ENCODE measurements around the gene DNAJC30. TPM values are rescaled to one million over a fixed set of nuclear protein-coding genes. Genes with fewer than 3 reads are reported as not detected.

DNAJC30 gene
- total RNA-seq, 2 donors from 2014 or later, result 10.6 to 11.5 TPM

DNA sequence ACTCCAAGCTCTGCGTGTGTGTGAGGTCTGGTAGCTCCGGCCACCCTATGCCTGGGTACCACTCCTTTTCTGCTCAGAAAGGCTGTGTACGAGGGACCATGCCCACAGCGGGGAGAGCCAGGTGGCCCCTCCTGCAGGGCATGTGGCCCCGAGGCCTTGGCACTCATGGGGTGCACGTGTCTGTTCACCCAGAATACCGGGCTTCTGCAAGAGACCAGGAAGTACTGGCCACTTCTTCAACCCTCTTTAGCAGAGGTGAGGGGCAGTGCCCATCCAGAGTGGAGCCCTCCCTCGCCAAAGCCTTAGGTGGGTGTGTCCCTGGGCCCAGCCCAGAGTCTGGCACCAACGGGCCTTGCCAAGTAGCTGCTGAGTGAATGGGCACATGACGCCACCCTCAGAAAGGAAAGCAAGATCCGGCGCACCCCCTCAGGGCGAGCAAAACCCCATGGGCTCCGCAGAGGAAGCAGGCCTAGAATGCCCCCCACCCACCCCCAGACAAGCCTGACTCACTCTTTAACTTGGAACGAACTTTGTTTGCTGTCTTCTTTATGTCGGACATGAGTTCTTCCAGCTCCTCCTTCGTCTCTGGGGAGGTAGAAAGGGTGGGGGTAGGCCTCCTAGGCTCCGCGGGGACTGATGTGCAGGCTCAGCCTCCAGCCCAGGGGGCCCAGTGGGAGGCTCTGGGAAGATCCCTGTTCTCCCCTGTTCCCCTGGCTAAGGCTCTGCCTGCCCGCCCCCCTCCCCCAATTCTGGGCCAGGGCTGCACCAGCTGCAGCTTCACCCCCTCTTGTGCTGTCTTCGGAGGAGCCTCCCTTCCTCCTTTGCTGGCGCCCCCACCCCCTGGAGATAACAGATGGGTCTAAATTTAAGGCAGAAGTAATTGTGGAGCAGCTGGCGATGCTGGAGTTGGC is 21.6 kb upstream of the DNAJC30 start:
- H3K4me3 Mint-ChIP-seq, result no peak overlapping the region
- H3K27ac Mint-ChIP-seq, result no peak overlapping the region
- H3K36me3 Mint-ChIP-seq (ENCODE audit: low read depth), result no peaks in the 10 kb centered on the region
- H3K27me3 Mint-ChIP-seq, result no peaks in the 10 kb centered on the region
- ATAC-seq (no peak), DNase-seq (no peak)
- peaks cover 17% of the 10 kb centered on the region for H3K4me1 Mint-ChIP-seq
- no peaks in the 10 kb centered on the region for H3K9me3 ChIP-seq (ENCODE audit: control insufficient read depth, low read length, poor library complexity, severe bottlenecking)

DNA sequence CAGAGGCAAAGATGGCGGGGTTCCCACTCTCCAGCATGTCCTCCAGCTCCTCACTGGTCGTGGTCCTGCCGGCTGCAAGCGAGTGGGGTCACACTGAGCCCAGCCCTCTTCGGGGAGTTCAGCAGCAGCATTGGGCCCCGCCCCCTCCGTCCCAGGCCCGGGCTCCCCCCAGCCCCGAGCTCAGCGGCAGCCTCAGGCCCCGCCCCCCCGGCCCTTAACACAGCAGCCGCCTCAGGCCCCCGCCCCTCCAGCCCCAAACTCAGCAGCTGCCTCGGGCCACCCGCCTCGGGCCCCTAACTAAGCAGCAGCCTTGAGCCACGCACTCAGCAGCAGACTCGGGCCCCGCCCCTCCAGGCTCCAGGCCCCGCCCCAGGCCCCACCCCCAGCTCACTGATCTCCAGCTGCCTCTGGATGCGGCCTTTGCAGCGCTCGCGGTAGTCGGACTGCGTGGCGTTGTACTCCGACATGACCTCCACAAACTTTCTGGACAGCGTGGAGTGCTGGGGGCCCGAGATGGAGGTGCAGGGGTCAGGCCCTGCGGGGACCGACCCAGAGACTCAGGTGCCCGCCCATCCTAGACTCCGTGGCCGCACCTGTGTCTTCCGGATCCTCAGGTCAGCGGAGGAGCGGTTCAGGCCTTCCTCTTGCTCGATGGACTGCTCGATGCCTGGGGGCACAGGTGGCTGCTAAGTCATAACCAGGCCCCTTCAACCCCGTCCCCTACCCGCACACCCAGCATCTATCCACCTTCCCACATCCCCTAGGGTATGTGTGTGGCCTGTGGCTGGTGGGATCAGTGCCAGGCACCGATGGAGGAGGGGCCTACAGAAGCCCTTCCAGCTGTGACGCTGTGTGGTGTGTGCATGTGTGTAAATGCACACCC is 20.7 kb upstream of the DNAJC30 start:
- peak overlapping the region; percentile 50 for H3K4me3 Mint-ChIP-seq
- DNase-seq, result peak in 1 of 3 donors; percentile 33
- H3K4me1 Mint-ChIP-seq, result peaks cover 17% of the 10 kb centered on the region
- no peak overlapping the region for H3K27ac Mint-ChIP-seq
- H3K27me3 Mint-ChIP-seq, result no peaks in the 10 kb centered on the region
- no peaks in the 10 kb centered on the region for H3K36me3 Mint-ChIP-seq (ENCODE audit: low read depth)
- no peaks in the 10 kb centered on the region for H3K9me3 ChIP-seq (ENCODE audit: control insufficient read depth, low read length, poor library complexity, severe bottlenecking)
- peak; percentile 58 for ATAC-seq

DNA sequence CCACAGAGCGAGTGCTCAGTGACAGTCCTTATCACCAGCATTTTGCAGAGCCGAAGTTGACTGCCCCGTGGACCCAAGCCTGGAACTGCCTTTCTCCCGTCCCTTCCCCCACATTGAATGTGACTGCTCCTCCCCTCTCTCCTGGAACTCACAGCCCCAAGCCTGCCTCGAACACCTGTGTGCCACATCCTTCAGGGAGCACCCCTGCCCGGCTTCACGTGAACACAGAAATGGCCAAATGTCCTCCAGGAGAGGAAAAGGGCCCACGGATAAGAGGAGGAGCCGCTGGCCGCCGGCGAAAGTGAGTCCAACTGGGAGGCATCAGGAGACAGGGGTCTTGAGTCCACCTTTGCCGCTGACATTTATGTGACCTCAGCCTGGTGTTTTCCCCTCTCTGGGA is 20.0 kb upstream of the DNAJC30 start:
- Mint-ChIP-seq H3K4me3 (peak overlapping the region; percentile 31), H3K27ac (no peak overlapping the region), H3K36me3 (ENCODE audit: low read depth) (no peaks in the 10 kb centered on the region), H3K4me1 (peaks cover 17% of the 10 kb centered on the region), H3K27me3 (no peaks in the 10 kb centered on the region)
- H3K9me3 ChIP-seq (ENCODE audit: control insufficient read depth, low read length, poor library complexity, severe bottlenecking), result no peaks in the 10 kb centered on the region
- DNase-seq (no peak), ATAC-seq (no peak)

DNA sequence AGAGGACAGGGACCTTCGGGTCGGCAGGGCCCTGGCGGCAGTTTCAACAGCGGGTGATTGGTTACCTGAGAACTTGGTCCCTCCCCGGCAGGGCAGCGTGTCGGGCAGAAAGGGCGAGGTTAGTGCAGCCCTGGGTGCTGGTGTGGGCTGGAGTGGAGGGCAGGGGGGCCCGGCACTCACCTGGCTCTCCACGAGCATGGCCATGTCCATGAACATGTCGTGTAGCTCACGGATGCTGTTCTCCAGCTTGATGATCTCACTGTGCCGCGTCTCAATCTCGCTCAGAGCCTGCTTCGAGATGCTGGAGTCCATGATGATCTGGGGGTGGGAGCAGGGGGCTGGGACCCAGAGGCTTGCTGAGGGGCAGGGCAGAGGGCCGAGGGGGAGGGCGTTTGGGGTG is 19.4 kb upstream of the DNAJC30 start:
- DNase-seq (no peak), ATAC-seq (no peak)
- Mint-ChIP-seq H3K36me3 (ENCODE audit: low read depth) (no peaks in the 10 kb centered on the region), H3K27me3 (no peaks in the 10 kb centered on the region), H3K4me3 (peak overlapping the region; percentile 52), H3K27ac (peak overlapping the region; percentile 71), H3K4me1 (peaks cover 17% of the 10 kb centered on the region)
- no peaks in the 10 kb centered on the region for H3K9me3 ChIP-seq (ENCODE audit: control insufficient read depth, low read length, poor library complexity, severe bottlenecking)

DNA sequence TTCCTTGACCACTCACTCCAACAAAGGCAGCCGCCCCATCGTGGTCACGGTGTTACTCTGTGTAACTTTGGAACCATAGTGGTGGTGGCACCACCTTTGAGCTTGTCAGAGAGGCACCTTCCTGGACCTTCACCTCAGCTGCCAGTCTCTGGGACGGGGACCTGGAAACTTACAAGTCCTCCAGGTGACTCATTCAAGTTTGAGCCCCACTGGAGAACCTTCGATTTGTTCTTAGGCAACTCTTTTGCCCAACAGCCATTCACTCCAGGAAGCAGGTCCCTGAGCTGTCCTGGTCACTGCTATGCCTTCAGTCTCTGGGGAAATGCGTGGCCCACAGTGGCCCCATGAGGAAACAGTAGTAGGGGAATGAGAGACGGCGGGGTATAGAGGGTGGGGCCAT is 19.0 kb upstream of the DNAJC30 start:
- no peaks in the 10 kb centered on the region for H3K9me3 ChIP-seq (ENCODE audit: control insufficient read depth, low read length, poor library complexity, severe bottlenecking)
- H3K27ac Mint-ChIP-seq, result peak overlapping the region; percentile 71
- ATAC-seq (no peak), DNase-seq (no peak)
- no peaks in the 10 kb centered on the region for H3K27me3 Mint-ChIP-seq
- peak overlapping the region; percentile 62 for H3K4me3 Mint-ChIP-seq
- peaks cover 17% of the 10 kb centered on the region for H3K4me1 Mint-ChIP-seq
- no peaks in the 10 kb centered on the region for H3K36me3 Mint-ChIP-seq (ENCODE audit: low read depth)

DNA sequence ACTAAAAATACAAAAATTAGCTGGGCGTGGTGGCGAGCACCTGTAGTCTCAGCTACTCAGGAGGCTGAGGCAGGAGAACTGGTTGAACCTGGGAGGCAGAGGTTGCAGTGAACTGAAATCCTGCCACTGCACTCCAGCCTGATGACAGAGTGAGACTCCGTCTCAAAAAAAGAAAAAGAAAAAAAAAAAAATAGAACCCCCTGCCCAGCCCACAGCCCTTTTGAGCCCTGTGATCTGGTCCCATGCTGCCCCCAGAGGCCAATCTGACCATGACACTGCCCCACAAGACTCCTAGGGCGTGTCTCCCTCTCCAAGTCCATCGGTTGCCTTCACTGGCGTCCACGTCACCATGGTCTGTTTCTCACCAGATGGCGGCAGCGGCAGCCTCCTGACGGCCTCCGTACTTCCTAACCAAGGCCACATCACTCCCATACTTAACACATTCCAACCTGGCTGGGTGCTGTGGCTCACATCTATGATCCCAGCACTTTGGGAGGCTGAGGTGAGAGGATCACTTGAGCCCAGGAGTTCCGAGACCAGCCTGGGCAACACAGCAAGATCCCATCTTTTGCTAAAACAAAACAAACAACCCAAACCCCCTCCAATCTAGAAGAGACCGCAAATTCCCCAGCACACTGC is 18.2 kb upstream of the DNAJC30 start:
- Mint-ChIP-seq H3K4me1 (peaks cover 14% of the 10 kb centered on the region), H3K27ac (peak overlapping the region; percentile 71), H3K27me3 (no peaks in the 10 kb centered on the region), H3K36me3 (ENCODE audit: low read depth) (peaks cover 3% of the 10 kb centered on the region), H3K4me3 (peak overlapping the region; percentile 62)
- ATAC-seq (peak; percentile 47), DNase-seq (no peak)
- H3K9me3 ChIP-seq (ENCODE audit: control insufficient read depth, low read length, poor library complexity, severe bottlenecking), result no peaks in the 10 kb centered on the region

DNA sequence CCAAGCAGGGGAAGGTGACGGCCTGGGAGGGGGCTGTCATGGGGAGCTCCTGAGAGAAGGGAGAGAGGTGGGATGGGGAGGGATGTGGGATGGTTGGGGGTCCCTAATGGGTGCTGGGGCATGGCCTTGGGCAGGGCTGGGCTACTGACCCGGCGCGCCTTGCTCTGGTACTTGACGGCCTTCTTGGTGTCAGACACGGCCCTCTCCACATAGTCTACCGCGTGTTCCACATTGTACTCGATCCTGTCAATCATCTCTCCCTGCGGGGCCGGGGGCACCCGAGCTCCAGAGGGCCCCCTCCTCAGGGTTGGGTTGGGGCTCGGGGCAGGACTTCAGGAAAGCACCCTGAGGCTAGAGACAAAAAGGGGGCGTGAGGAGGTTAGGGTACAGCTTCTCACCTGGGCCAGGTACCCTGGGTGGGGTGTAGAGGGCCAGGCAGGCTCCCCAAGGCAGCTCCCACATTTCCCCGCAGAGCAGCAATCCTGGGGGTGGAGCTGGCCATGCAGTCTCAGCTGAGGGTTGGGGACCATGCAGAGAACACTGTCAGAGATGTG is 17.4 kb upstream of the DNAJC30 start:
- DNase-seq (no peak), ATAC-seq (no peak)
- H3K27me3 Mint-ChIP-seq, result no peaks in the 10 kb centered on the region
- H3K9me3 ChIP-seq (ENCODE audit: control insufficient read depth, low read length, poor library complexity, severe bottlenecking), result no peaks in the 10 kb centered on the region
- H3K4me1 Mint-ChIP-seq, result peaks cover 11% of the 10 kb centered on the region
- no peak overlapping the region for H3K4me3 Mint-ChIP-seq
- H3K36me3 Mint-ChIP-seq (ENCODE audit: low read depth), result peaks cover 4% of the 10 kb centered on the region
- H3K27ac Mint-ChIP-seq, result peak overlapping the region; percentile 71

DNA sequence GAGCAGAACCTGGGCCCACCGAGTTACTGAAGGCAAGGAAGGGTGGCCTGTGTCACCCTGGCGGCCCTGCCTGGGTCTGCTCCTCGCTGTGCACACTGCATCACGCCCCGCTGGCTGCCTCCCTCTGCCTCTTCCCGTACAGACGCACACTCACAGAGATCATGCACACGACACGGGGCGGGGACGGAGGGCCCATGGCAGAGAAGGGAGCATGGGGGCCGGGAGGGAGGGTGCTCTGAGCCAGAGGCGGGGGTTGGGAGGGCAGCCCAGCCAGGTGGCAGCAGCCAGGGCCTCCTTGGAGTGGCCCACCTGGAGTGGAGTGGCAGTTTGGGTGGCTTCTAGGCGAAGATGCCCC is 16.8 kb upstream of the DNAJC30 start:
- Mint-ChIP-seq H3K4me1 (peaks cover 14% of the 10 kb centered on the region), H3K4me3 (no peak overlapping the region), H3K36me3 (ENCODE audit: low read depth) (peaks cover 8% of the 10 kb centered on the region), H3K27ac (no peak overlapping the region), H3K27me3 (no peaks in the 10 kb centered on the region)
- no peak for ATAC-seq
- no peaks in the 10 kb centered on the region for H3K9me3 ChIP-seq (ENCODE audit: control insufficient read depth, low read length, poor library complexity, severe bottlenecking)
- DNase-seq, result no peak

DNA sequence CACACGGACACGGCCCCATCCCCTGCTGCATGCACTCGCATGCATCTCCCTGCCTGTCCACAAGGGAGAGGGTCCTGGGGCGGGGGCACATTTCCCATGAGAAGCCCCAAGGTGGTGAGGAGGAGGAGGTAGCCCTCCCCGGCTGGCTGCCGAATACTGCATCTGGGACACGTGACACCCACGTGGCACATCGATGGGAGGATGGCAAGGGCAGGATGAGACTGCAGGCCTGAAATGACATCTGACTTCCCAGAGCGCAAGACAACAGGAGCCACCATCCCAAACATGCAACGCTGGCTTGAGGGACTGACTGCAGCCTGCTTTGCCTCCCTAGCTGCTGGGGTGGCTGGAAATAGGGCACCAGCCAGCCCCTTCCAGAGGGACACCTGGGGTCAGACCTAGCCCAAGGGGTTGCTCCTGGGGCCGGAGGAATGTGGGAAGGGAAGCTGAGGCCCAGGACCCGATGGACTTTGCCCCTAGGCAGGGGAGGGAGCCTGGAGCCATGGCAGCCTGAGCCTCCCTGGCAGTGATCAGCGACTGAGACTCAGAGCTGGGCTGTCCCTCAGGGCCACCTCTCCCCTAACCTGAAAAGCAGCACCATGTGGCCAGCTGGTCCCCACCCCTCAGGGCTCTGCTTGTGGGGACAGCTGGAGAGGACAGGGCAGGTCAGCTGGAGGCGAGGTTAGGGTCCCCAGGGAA is 16.3 kb upstream of the DNAJC30 start:
- H3K27me3 Mint-ChIP-seq, result no peaks in the 10 kb centered on the region
- H3K36me3 Mint-ChIP-seq (ENCODE audit: low read depth), result peaks cover 10% of the 10 kb centered on the region
- no peak for ATAC-seq
- H3K4me3 Mint-ChIP-seq, result peak overlapping the region; percentile 5
- peak overlapping the region; percentile 16 for H3K27ac Mint-ChIP-seq
- no peaks in the 10 kb centered on the region for H3K9me3 ChIP-seq (ENCODE audit: control insufficient read depth, low read length, poor library complexity, severe bottlenecking)
- DNase-seq, result no peak
- H3K4me1 Mint-ChIP-seq, result peaks cover 14% of the 10 kb centered on the region

DNA sequence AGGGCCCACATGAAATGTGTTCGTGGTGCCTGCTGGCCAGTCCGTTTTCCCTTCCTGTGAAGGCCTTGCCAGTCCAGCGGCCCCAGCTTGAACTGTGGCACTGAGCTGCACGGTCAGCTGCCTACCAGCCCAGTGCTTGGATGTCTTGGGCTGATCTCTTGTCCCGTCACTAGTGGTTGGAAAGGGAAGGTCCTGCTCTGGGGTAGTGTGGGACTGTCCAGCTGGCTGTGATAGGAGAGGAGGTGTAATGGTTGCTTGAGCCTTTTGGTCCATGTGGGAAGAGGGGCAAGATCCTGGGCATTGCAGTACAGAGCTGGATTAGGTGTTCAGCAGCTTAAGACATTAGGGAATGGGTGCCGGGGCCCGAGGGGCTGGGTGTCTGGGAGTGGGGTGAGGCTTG is 15.2 kb upstream of the DNAJC30 start:
- no peaks in the 10 kb centered on the region for H3K27me3 Mint-ChIP-seq
- DNase-seq (no peak), ATAC-seq (no peak)
- H3K27ac Mint-ChIP-seq, result peak overlapping the region; percentile 19
- peaks cover 14% of the 10 kb centered on the region for H3K36me3 Mint-ChIP-seq (ENCODE audit: low read depth)
- H3K4me1 Mint-ChIP-seq, result peaks cover 17% of the 10 kb centered on the region
- H3K4me3 Mint-ChIP-seq, result no peak overlapping the region
- H3K9me3 ChIP-seq (ENCODE audit: control insufficient read depth, low read length, poor library complexity, severe bottlenecking), result no peaks in the 10 kb centered on the region

DNA sequence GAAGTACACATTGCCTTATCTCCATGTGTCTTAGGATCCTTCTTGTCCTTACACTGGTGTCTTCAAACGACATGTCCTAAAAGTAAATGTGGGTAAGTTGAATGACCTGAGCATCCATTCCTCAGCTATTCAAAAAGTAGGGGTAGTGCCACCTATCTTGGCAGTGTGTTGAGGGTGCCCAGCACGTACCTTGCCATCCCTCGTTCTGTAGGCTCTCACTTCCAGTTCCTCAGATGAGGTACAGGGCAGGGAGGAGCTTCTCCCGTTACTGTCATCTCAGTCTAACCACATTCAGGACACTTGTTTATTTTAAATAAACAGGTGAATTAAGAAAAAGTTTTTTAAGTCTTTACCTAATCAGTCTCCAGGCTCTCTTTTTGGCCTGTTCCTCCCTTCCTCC is 13.1 kb upstream of the DNAJC30 start:
- Mint-ChIP-seq H3K27me3 (no peaks in the 10 kb centered on the region), H3K4me3 (no peak overlapping the region), H3K36me3 (ENCODE audit: low read depth) (peaks cover 20% of the 10 kb centered on the region), H3K4me1 (peaks cover 8% of the 10 kb centered on the region), H3K27ac (no peak overlapping the region)
- no peaks in the 10 kb centered on the region for H3K9me3 ChIP-seq (ENCODE audit: control insufficient read depth, low read length, poor library complexity, severe bottlenecking)
- DNase-seq (no peak), ATAC-seq (no peak)

DNA sequence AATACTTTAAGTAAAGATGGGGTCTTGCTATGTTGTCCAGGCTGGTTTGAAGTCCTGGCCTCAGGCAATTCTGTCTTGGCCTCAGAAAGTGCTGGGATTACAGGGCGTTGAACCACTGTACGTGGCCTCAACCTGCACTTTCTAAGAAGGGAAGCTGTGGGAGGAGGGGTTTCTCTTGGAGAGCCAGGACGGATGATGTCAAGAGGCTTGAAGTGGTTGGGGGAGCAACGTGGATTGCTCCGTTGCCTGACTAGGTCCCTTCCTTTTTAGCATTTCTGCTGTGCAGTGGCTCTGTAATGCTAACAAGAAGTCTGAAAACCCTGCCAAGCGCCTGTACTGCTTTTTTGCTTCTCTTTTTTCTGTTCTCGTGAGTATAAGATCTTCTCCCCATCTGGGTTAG is 7.4 kb upstream of the DNAJC30 start:
- Mint-ChIP-seq H3K27me3 (no peaks in the 10 kb centered on the region), H3K4me3 (no peak overlapping the region)

More for the DNA sequence above, 7.4 kb upstream of the DNAJC30 start:
- no peaks in the 10 kb centered on the region for H3K9me3 ChIP-seq (ENCODE audit: control insufficient read depth, low read length, poor library complexity, severe bottlenecking)
- peaks cover 28% of the 10 kb centered on the region for H3K36me3 Mint-ChIP-seq (ENCODE audit: low read depth)
- no peak overlapping the region for H3K27ac Mint-ChIP-seq
- peaks cover 20% of the 10 kb centered on the region for H3K4me1 Mint-ChIP-seq
- ATAC-seq, result no peak
- no peak for DNase-seq

Data from T-helper 17 cell (primary cell).